Measurements from ENCODE around the gene CHRNA5.

CHRNA5 gene

DNA sequence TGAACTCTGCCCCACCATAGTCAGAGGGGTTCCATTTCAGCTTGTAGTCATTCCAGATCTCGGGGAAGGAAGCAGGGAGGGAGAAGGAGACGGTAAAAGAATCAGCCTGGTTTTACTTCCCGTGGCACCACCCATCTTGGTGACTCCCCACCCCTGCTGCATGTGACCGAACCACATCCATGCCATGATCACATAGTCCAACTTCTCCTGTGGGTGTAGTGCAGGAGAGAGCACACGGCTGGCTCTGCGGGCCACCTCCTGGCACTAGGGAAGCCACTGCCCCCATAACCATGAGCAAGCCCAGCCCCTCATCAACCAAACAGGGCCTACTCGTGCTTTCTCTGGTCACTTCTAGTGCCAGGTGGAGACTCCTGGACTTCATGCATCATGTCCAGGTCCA is 51.8 kb downstream of the CHRNA5 start:
- DNase-seq (ENCODE audit: extremely low spot score), result no peak
- POLR2A ChIA-PET, result no interaction called here
- TF ChIP-seq LEF1 (IDR thresholded peaks at IDR 0.05; ENCODE audit: borderline replicate concordance) (no peak), BHLHE40 (IDR thresholded peaks at IDR 0.05; ENCODE audit: borderline replicate concordance) (no peak), ARNT (IDR thresholded peaks at IDR 0.05) (no peak), NFRKB (IDR thresholded peaks at IDR 0.05) (no peak), ELF4 (IDR thresholded peaks at IDR 0.05) (no peak), ZNF384 (IDR thresholded peaks at IDR 0.05) (no peak), FOXK2 (IDR thresholded peaks at IDR 0.05) (no peak), FOXM1 (IDR thresholded peaks at IDR 0.05; ENCODE audit: borderline replicate concordance) (no peak), CTBP1 (IDR thresholded peaks at IDR 0.05; ENCODE audit: borderline replicate concordance) (no peak), L3MBTL2 (conservative IDR thresholded peaks at IDR 0.05) (no peak), FOXA1 (IDR thresholded peaks at IDR 0.05) (no peak), TARDBP (IDR thresholded peaks at IDR 0.05) (no peak), HDGF (IDR thresholded peaks at IDR 0.05; ENCODE audit: borderline replicate concordance) (no peak), SP1 (IDR thresholded peaks at IDR 0.05) (no peak), SUZ12 (IDR thresholded peaks at IDR 0.05) (no peak)
- TF ChIP-seq, protein P1, sequence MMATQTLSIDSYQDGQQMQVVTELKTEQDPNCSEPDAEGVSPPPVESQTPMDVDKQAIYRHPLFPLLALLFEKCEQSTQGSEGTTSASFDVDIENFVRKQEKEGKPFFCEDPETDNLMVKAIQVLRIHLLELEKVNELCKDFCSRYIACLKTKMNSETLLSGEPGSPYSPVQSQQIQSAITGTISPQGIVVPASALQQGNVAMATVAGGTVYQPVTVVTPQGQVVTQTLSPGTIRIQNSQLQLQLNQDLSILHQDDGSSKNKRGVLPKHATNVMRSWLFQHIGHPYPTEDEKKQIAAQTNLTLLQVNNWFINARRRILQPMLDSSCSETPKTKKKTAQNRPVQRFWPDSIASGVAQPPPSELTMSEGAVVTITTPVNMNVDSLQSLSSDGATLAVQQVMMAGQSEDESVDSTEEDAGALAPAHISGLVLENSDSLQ (IDR thresholded peaks at IDR 0.05), result no peak
- CTCF ChIA-PET, result no interaction called here

DNA sequence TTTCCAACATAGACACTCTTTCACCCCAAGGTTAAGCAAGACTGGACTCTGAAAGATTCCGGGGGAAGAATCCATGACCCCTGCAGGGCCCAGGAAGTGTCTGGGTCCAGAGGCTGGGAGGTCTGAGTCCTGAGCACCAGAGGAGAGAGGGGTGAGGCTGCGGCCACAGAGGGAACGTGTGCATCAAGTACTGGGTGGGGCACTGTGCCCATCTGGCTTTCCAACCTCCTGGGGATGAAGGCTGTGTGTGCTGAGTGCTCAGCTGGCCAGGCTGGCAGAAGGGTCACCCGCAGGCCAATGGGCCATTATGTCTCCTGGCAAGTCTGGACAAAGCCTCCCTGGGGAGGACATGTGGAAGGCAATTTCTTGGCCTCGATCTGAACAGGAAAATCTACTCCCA is 52.2 kb downstream of the CHRNA5 start:
- TF ChIP-seq, protein P1 (IDR thresholded peaks at IDR 0.05), result no peak
- TF ChIP-seq FOXM1 (IDR thresholded peaks at IDR 0.05; ENCODE audit: borderline replicate concordance) (no peak), ARNT (IDR thresholded peaks at IDR 0.05) (no peak), ZNF384 (IDR thresholded peaks at IDR 0.05) (no peak), LEF1 (IDR thresholded peaks at IDR 0.05; ENCODE audit: borderline replicate concordance) (no peak), CTBP1 (IDR thresholded peaks at IDR 0.05; ENCODE audit: borderline replicate concordance) (no peak), NFRKB (IDR thresholded peaks at IDR 0.05) (no peak), ELF4 (IDR thresholded peaks at IDR 0.05) (no peak), SP1 (IDR thresholded peaks at IDR 0.05) (no peak), FOXA1 (IDR thresholded peaks at IDR 0.05) (no peak), BHLHE40 (IDR thresholded peaks at IDR 0.05; ENCODE audit: borderline replicate concordance) (no peak), FOXK2 (IDR thresholded peaks at IDR 0.05) (no peak), L3MBTL2 (conservative IDR thresholded peaks at IDR 0.05) (no peak)
- ChIA-PET POLR2A (no interaction called here), CTCF (interaction anchor here (0.7 kb wide), 1 partner anchor 192 kb away, joined by 4 read pairs; no protein-coding TSS in a partner anchor)
- no peak for DNase-seq (ENCODE audit: extremely low spot score)

DNA sequence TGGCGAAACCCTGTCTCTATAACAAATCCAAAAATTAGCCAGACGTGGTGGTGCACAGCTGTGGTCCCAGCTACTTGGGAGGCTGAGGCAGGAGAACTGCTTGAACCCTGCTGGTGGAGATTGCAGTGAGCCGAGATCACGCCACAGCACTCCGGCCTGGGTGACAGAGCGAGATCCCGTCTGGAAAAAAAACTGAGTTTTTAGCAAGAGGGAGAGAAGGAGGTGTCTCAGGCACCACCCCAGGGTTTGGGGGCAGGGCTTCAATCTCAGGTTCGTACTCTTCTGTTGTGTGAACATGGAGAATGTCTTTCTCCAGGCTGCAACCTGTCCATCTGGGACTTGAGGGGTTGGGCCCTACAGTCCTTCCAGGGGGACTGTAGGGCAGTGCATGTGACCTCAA is 52.7 kb downstream of the CHRNA5 start:
- TF ChIP-seq BHLHE40 (IDR thresholded peaks at IDR 0.05; ENCODE audit: borderline replicate concordance), result no peak
- ChIA-PET POLR2A (no interaction called here), CTCF (interaction anchor here (0.7 to 1.0 kb wide), 2 partner anchors 133 to 191 kb away, joined by 3 to 4 read pairs; no protein-coding TSS in a partner anchor)
- DNase-seq (ENCODE audit: extremely low spot score), result no peak

DNA sequence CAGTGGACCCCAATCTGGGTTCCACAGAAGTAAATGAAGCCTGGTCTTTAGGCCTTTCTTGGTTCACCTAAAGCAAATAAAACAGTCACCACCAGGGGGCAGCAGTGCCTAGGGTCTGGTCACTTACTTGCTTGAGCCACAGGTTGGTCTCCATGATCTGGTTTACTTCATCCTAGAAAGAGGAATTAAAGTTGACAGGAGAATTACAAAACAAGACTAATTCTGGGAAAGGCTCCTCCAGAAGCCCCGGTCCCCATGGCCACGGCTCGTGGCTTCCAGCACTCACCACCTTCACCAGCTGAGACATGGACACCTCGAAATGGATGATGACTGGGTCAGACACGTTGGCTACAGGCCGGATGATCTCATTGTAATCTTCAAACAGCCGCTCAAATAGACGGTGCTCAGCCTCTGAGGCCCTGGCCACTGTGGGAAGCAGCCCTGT is 53.2 kb downstream of the CHRNA5 start:
- peak; percentile 83 for DNase-seq (ENCODE audit: extremely low spot score)
- POLR2A ChIA-PET, result interaction anchor here (0.9 kb wide), 1 partner anchor 53 kb away, joined by 4 read pairs; the partner anchor contains the start of gene CHRNA5
- CTCF ChIA-PET, result interaction anchor here (0.7 to 1.0 kb wide), 2 partner anchors 111 to 132 kb away, joined by 3 to 4 read pairs; partner anchors contain the start of gene HYKK
- TF ChIP-seq, protein P1 (IDR thresholded peaks at IDR 0.05), result no peak
- TF ChIP-seq ELF4 (IDR thresholded peaks at IDR 0.05) (no peak), LEF1 (IDR thresholded peaks at IDR 0.05; ENCODE audit: borderline replicate concordance) (no peak), ZNF384 (IDR thresholded peaks at IDR 0.05) (no peak), BHLHE40 (IDR thresholded peaks at IDR 0.05; ENCODE audit: borderline replicate concordance) (no peak), FOXM1 (IDR thresholded peaks at IDR 0.05; ENCODE audit: borderline replicate concordance) (no peak), FOXK2 (IDR thresholded peaks at IDR 0.05) (no peak), CTBP1 (IDR thresholded peaks at IDR 0.05; ENCODE audit: borderline replicate concordance) (no peak), TARDBP (IDR thresholded peaks at IDR 0.05) (no peak), L3MBTL2 (conservative IDR thresholded peaks at IDR 0.05) (no peak), ARNT (IDR thresholded peaks at IDR 0.05) (no peak), HDGF (IDR thresholded peaks at IDR 0.05; ENCODE audit: borderline replicate concordance) (no peak), NFRKB (IDR thresholded peaks at IDR 0.05) (no peak), SP1 (IDR thresholded peaks at IDR 0.05) (no peak), FOXA1 (IDR thresholded peaks at IDR 0.05) (no peak)

DNA sequence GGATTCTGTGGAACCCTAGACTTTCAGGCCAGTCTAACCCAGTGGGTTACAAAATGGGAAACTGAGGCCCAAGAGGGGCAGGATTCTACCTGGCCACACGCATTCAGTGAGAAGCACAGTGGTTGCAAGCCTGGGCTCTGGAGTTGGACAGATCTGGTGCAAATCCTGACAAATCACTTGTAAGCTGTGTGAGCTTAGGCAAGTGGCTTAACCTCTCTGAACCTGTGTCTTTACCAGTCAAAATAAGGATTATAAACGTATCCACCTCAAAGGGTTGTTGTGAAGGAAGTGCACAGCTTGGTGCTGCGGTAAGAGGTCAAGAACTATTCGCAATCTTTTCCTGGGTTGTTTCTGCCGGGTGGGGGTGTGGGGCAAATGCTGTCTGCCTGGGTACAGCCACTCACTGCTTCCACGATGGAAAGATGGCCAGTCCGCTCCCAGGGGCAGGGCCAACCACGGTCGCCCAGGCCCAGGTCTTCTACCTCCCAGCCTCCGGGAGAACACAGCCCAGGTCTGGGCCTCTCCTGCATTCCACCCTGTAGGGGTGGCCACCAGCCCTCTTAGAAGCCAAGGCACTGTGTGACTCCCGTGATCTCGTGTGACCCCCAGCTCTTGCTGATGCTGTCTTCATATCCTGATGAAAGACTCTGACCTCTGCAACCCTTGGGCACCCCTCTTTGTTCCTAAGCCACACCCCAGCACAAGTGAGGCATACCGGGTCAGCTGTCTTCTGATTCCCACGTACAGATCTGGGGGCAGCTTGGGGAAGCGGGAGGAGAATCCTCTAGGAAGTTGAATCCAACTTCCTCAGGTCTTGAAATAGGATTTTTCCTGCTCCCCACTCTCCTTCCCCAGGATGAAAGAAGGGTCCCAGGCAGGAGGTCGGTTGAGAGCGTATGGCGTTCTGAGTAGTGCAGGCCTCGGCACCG is 54.0 kb downstream of the CHRNA5 start:
- no peak for DNase-seq (ENCODE audit: extremely low spot score)
- TF ChIP-seq BHLHE40 (IDR thresholded peaks at IDR 0.05; ENCODE audit: borderline replicate concordance), result no peak
- ChIA-PET POLR2A (interaction anchor here (0.9 kb wide), 2 partner anchors 54 to 320 kb away, joined by 3 to 4 read pairs; partner anchors contain the start of genes CHRNA5 and SKIC8), CTCF (interaction anchor here (0.5 to 1.0 kb wide), 5 partner anchors 32 to 132 kb away, joined by 3 to 4 read pairs (median 3); partner anchors contain the start of gene HYKK)
